Neural progenitor cell (in vitro differentiated cells): ENCODE measurements around the gene SMTN. TPM values are rescaled to one million over a fixed set of nuclear protein-coding genes. Genes with fewer than 3 reads are reported as not detected.

Source experiments
- DNase-seq: peaks from one replicate; pipeline ENCODE4 v3.0.0-alpha.2; 2016; ENCODE audit warnings: low spot score
- H2AFZ ChIP-seq: fragments of 200-600 bp; sonication (generic); replicated peaks from 2 replicates; pipeline ENCODE4 v1.6.1; 2016; ENCODE audit warnings: antibody characterized with exemption
- H3F3A ChIP-seq: fragments of 200-600 bp; sonication (generic); 2 replicates; pipeline ENCODE4 v1.6.1; 2016; ENCODE audit warnings: antibody characterized with exemption, low read depth
- H3K27ac ChIP-seq: fragments of 200-600 bp; sonication (generic); 2 replicates; pipeline ENCODE4 v1.5.1; 2016; ENCODE audit warnings: mild to moderate bottlenecking
- H3K27me3 ChIP-seq: fragments of 200-600 bp; sonication (generic); 2 replicates; pipeline ENCODE4 v1.6.1; 2016; ENCODE audit warnings: mild to moderate bottlenecking, moderate library complexity
- H3K36me3 ChIP-seq: fragments of 200-600 bp; sonication (generic); 2 replicates; pipeline ENCODE4 v1.5.1; 2016
- H3K4me1 ChIP-seq: fragments of 200-600 bp; sonication (generic); 2 replicates; pipeline ENCODE4 v1.6.1; 2016; ENCODE audit warnings: mixed run types
- H3K4me2 ChIP-seq: fragments of 200-600 bp; sonication (generic); 2 replicates; pipeline ENCODE4 v1.6.1; 2016
- H3K4me3 ChIP-seq: fragments of 200-600 bp; sonication (generic); 2 replicates; pipeline ENCODE4 v1.5.1; 2016
- H3K79me2 ChIP-seq: fragments of 200-600 bp; sonication (generic); 2 replicates; pipeline ENCODE4 v1.6.1; 2016; ENCODE audit warnings: low read depth
- H3K9ac ChIP-seq: fragments of 200-600 bp; sonication (generic); 2 replicates; pipeline ENCODE4 v1.6.1; 2016
- H3K9me3 ChIP-seq: fragments of 200-600 bp; sonication (generic); 2 replicates; pipeline ENCODE4 v1.5.1; 2016; ENCODE audit warnings: low read depth
- H4K20me1 ChIP-seq: fragments of 200-600 bp; sonication (generic); 2 replicates; pipeline ENCODE4 v1.6.1; 2016; ENCODE audit warnings: low read depth
- H3K27ac Mint-ChIP-seq: 3 replicates; pipeline ENCODE4 v1.8.0; 2021; ENCODE audit warnings: mixed read lengths
- H3K27me3 Mint-ChIP-seq: 2 replicates; pipeline ENCODE4 v1.8.0; 2022; ENCODE audit warnings: low read depth, mild to moderate bottlenecking, inconsistent platforms, moderate library complexity, mixed read lengths; ENCODE audit not compliant: insufficient read depth
- H3K36me3 Mint-ChIP-seq: 3 replicates; pipeline ENCODE4 v1.8.0; 2021; ENCODE audit warnings: mixed read lengths
- H3K4me1 Mint-ChIP-seq: 3 replicates; pipeline ENCODE4 v1.8.0; 2021; ENCODE audit warnings: mixed read lengths
- H3K4me3 Mint-ChIP-seq: 3 replicates; pipeline ENCODE4 v1.8.0; 2021; ENCODE audit warnings: mild to moderate bottlenecking, moderate library complexity, mixed read lengths
- H3K9me3 Mint-ChIP-seq: 3 replicates; pipeline ENCODE4 v1.8.0; 2020; ENCODE audit warnings: mixed read lengths
- CTCF ChIP-seq: fragments of 200-600 bp; sonication (generic); IDR thresholded peaks from 2 replicates; pipeline ENCODE4 v1.5.1; 2017; ENCODE audit warnings: antibody characterized with exemption, mild to moderate bottlenecking
- EZH2 ChIP-seq: fragments of 200-600 bp; sonication (generic); IDR thresholded peaks from 2 replicates; pipeline ENCODE4 v1.6.1; 2017; ENCODE audit warnings: antibody characterized with exemption, mild to moderate bottlenecking, moderate library complexity
- EZH2phosphoT487 ChIP-seq: fragments of 200-600 bp; sonication (generic); IDR thresholded peaks from 2 replicates; pipeline ENCODE4 v1.6.1; 2017; ENCODE audit warnings: antibody characterized with exemption
- total RNA-seq: library from RNA; depleted of rRNA; stranded (reverse); fragments of >200 nt; gene quantifications from 2 replicates; pipeline ENCODE4 v1.2.3, GENCODE V29; 2015; ENCODE audit warnings: low replicate concordance

The SMTN gene
- total RNA-seq, 1 donor from 2014 or later: 14.1 TPM

- Histone ChIP-seq H3K4me3 (peak overlapping the region; percentile 45), H3K9me3 (no peaks in the 10 kb centered on the region), H3K9ac (no peak overlapping the region), H2AFZ (no peak overlapping the region), H3K27me3 (peaks cover 8% of the 10 kb centered on the region), H3K36me3 (no peaks in the 10 kb centered on the region), H3F3A (peaks cover 4% of the 10 kb centered on the region), H3K27ac (no peak overlapping the region), H3K4me2 (peak overlapping the region; percentile 83), H3K79me2 (no peaks in the 10 kb centered on the region), H4K20me1 (no peaks in the 10 kb centered on the region), H3K4me1 (peaks cover 15% of the 10 kb centered on the region)
- no peak for DNase-seq
- H3K36me3 Mint-ChIP-seq: peaks cover 3% of the 10 kb centered on the region
- H3K27ac Mint-ChIP-seq: no peak overlapping the region
- H3K4me3 Mint-ChIP-seq: no peak overlapping the region
- peaks cover 25% of the 10 kb centered on the region for H3K4me1 Mint-ChIP-seq
- peaks cover 6% of the 10 kb centered on the region for H3K9me3 Mint-ChIP-seq
- H3K27me3 Mint-ChIP-seq: peaks cover 13% of the 10 kb centered on the region
- TF ChIP-seq CTCF: no peak
- no peak for TF ChIP-seq EZH2
- TF ChIP-seq EZH2phosphoT487: no peak
These were observed 59.6 kb downstream of the SMTN start for GRCh38 chr22:31140746-31141145.

DNA sequence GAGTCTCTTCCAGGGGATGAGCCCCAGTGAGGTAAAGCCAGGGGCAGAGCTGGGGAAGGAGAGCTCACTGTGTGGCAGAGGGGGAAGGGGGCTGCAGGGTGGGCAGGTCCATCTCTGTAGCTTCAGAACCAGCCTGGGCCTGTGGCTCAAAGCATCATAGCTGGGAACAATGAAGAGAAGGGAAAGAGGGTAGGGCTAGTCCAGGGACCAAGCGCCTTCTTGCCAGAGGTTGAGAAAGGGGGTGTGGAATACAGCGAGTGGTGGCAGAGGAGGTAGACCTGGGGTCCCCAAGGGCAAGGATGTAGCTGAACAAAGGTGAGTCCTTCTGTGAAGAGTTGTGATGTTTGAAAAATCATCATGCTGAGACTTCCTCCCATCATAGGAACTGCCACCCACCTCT lies 60.4 kb downstream of the SMTN start:
- H3K9me3 ChIP-seq: peaks cover 2% of the 10 kb centered on the region
- H3K9me3 Mint-ChIP-seq: peaks cover 9% of the 10 kb centered on the region
- peaks cover 4% of the 10 kb centered on the region for H3F3A ChIP-seq
- H3K27ac Mint-ChIP-seq: peak overlapping the region; percentile 37
- H3K27me3 Mint-ChIP-seq: peaks cover 13% of the 10 kb centered on the region
- no peak for DNase-seq
- H3K79me2 ChIP-seq: no peaks in the 10 kb centered on the region
- H3K4me3 Mint-ChIP-seq: no peak overlapping the region
- H2AFZ ChIP-seq: no peak overlapping the region
- H3K27ac ChIP-seq: no peak overlapping the region
- H4K20me1 ChIP-seq: no peaks in the 10 kb centered on the region
- H3K36me3 ChIP-seq: no peaks in the 10 kb centered on the region
- peaks cover 3% of the 10 kb centered on the region for H3K36me3 Mint-ChIP-seq
- no peak overlapping the region for H3K4me3 ChIP-seq
- H3K27me3 ChIP-seq: peaks cover 8% of the 10 kb centered on the region
- H3K4me1 Mint-ChIP-seq: peaks cover 25% of the 10 kb centered on the region
- H3K9ac ChIP-seq: no peak overlapping the region
- H3K4me2 ChIP-seq: no peak overlapping the region
- H3K4me1 ChIP-seq: peaks cover 15% of the 10 kb centered on the region
- no peak for TF ChIP-seq EZH2phosphoT487
- no peak for TF ChIP-seq CTCF
- no peak for TF ChIP-seq EZH2

GRCh38 chr22:31142285-31142684 lies 61.2 kb downstream of the SMTN start:
- peaks cover 15% of the 10 kb centered on the region for H3K4me1 ChIP-seq
- peaks cover 11% of the 10 kb centered on the region for H3K27me3 Mint-ChIP-seq
- H3K36me3 Mint-ChIP-seq: peaks cover 1% of the 10 kb centered on the region
- H3K9me3 ChIP-seq: peaks cover 6% of the 10 kb centered on the region
- H3K4me3 Mint-ChIP-seq: no peak overlapping the region
- no peak overlapping the region for H3K9ac ChIP-seq
- H3K9me3 Mint-ChIP-seq: peaks cover 14% of the 10 kb centered on the region
- no peak overlapping the region for H3K27ac Mint-ChIP-seq
- H3K27ac ChIP-seq: no peak overlapping the region
- no peak for DNase-seq
- H3K4me1 Mint-ChIP-seq: peaks cover 22% of the 10 kb centered on the region
- peaks cover 4% of the 10 kb centered on the region for H3F3A ChIP-seq
- no peaks in the 10 kb centered on the region for H4K20me1 ChIP-seq
- H2AFZ ChIP-seq: no peak overlapping the region
- TF ChIP-seq CTCF (no peak), EZH2 (no peak), EZH2phosphoT487 (no peak)
- H3K36me3 ChIP-seq: no peaks in the 10 kb centered on the region
- H3K79me2 ChIP-seq: no peaks in the 10 kb centered on the region
- H3K4me2 ChIP-seq: no peak overlapping the region
- no peak overlapping the region for H3K4me3 ChIP-seq
- H3K27me3 ChIP-seq: peaks cover 8% of the 10 kb centered on the region
